SKM-1 (cell line): ENCODE measurements around the gene NEO1.
"Not testable (repeated sequence)": the region's sequence is repeated elsewhere in the genome, so short reads cannot be mapped to it uniquely, and the experiment has no call there.

Source experiments
- DNase-seq: peaks from one replicate; lab custom pipeline; 2025; ENCODE audit not compliant: unreplicated experiment; lab: John Stamatoyannopoulos, UW

Gene NEO1

GRCh38 chr15:73298522-73299245 is 246.4 kb downstream of the NEO1 start:
- DNase-seq, result no peak

- not testable (repeated sequence) for DNase-seq
Measured at GRCh38 chr15:73300286-73300685, 248.0 kb downstream of the NEO1 start.

- peak; percentile 54 for DNase-seq
Measured at GRCh38 chr15:73303636-73304035, 251.4 kb downstream of the NEO1 start.

- peak; percentile 68 for DNase-seq
Measured at GRCh38 chr15:73305331-73306211, 253.3 kb downstream of the NEO1 start.

GRCh38 chr15:73308305-73308704 is 256.0 kb downstream of the NEO1 start:
- no peak for DNase-seq

GRCh38 chr15:73313861-73314260 is 261.6 kb downstream of the NEO1 start:
- DNase-seq, result no peak

- DNase-seq, result no peak
Measured at GRCh38 chr15:73317651-73318462, 265.6 kb downstream of the NEO1 start.

GRCh38 chr15:73318463-73319351 is 266.4 kb downstream of the NEO1 start:
- DNase-seq, result no peak

GRCh38 chr15:73319460-73320245 is 267.4 kb downstream of the NEO1 start:
- DNase-seq, result no peak

- DNase-seq, result no peak
Measured at GRCh38 chr15:73320619-73321180, 268.4 kb downstream of the NEO1 start.

GRCh38 chr15:73321496-73322450 is 269.5 kb downstream of the NEO1 start:
- no peak for DNase-seq

GRCh38 chr15:73322665-73323373 is 270.6 kb downstream of the NEO1 start:
- no peak for DNase-seq

GRCh38 chr15:73323374-73323955 is 271.2 kb downstream of the NEO1 start:
- DNase-seq, result no peak

- no peak for DNase-seq
Measured at GRCh38 chr15:73323956-73324355, 271.7 kb downstream of the NEO1 start.

- DNase-seq, result no peak
Measured at GRCh38 chr15:73324496-73325170, 272.4 kb downstream of the NEO1 start.

GRCh38 chr15:73325191-73325861 is 273.1 kb downstream of the NEO1 start:
- DNase-seq, result no peak
